SK-N-SH (cell line): ENCODE results near the gene SGSM2. TPM values are rescaled to one million over a fixed set of nuclear protein-coding genes. Genes with fewer than 3 reads are reported as not detected.
A peak's percentile ranks its signal among the peaks of the same experiment; 100 is the strongest.

Source experiments
- CTCF ChIA-PET: fragments of 300-600, 350-600 bp; formaldehyde crosslinking; extraction: SDS; loops from one replicate; lab custom pipeline; 2021; lab: Yijun Ruan, JAX
- POLR2A ChIA-PET: fragments of 350-600 bp; sonication (Branson Sonifier 250); formaldehyde crosslinking; extraction: SDS; loops from one replicate; lab custom pipeline; 2020; ENCODE audit warnings: antibody characterized with exemption, inconsistent platforms; lab: Yijun Ruan, JAX
- DNase-seq: peaks from one replicate; pipeline ENCODE4 v3.0.0; 2012
- H2AFZ ChIP-seq: fragments of 200-600 bp; sonication (generic); 2 replicates; pipeline ENCODE4 v1.8.1; 2016; ENCODE audit warnings: antibody characterized with exemption, mild to moderate bottlenecking, low read depth
- H3F3A ChIP-seq: fragments of 200-600 bp; sonication (generic); replicated peaks from 2 replicates; pipeline ENCODE3; 2016; ENCODE audit warnings: antibody characterized with exemption, mild to moderate bottlenecking; ENCODE audit not compliant: insufficient read depth
- H3K27ac ChIP-seq, 2 experiments: fragments of 200-500 bp in 1 of 2; fragments of 200-600 bp in 1 of 2; sonication (Bioruptor generic) in 1 of 2; sonication (generic), shearing (Covaris generic) in 1 of 2; 2 replicates each; pipeline versions ENCODE4 v1.5.1 to v1.6.1; 2014 to 2016; ENCODE audit warnings: low read depth in 2 of 2, inconsistent platforms in 1 of 2, low read length in 1 of 2, mild to moderate bottlenecking in 1 of 2, mixed read lengths in 1 of 2
- H3K27me3 ChIP-seq: fragments of 200-600 bp; sonication (generic), shearing (Covaris generic); 2 replicates; pipeline ENCODE4 v1.6.1; 2016; ENCODE audit warnings: mixed run types; ENCODE audit not compliant: insufficient read depth
- H3K36me3 ChIP-seq, 2 experiments: fragments of 200-500 bp in 1 of 2; fragments of 200-600 bp in 1 of 2; sonication (Bioruptor generic) in 1 of 2; sonication (generic) in 1 of 2; replicated peaks in 1 of 2; 2 replicates each; pipeline versions ENCODE3 to v1.5.1; 2014 to 2016; ENCODE audit warnings: low read length in 1 of 2, mild to moderate bottlenecking in 1 of 2; ENCODE audit not compliant: insufficient read depth in 2 of 2, control insufficient read depth in 1 of 2
- H3K4me1 ChIP-seq, 2 experiments: fragments of 200-500 bp in 1 of 2; fragments of 200-600 bp in 1 of 2; sonication (Bioruptor generic) in 1 of 2; sonication (generic), shearing (Covaris generic) in 1 of 2; 2 replicates each; pipeline versions ENCODE4 v1.5.1 to v1.6.1; 2014 to 2016; ENCODE audit warnings: low read depth in 1 of 2, low read length in 1 of 2, mixed run types in 1 of 2; ENCODE audit not compliant: insufficient read depth in 2 of 2, control insufficient read depth in 1 of 2
- H3K4me2 ChIP-seq: fragments of 200-600 bp; sonication (generic), shearing (Covaris generic); 2 replicates; pipeline ENCODE4 v1.6.1; 2017; ENCODE audit warnings: mixed run types
- H3K4me3 ChIP-seq, 2 experiments: fragments of 200-500 bp in 1 of 2; fragments of 200-600 bp in 1 of 2; sonication (Bioruptor generic) in 1 of 2; sonication (generic), shearing (Covaris generic) in 1 of 2; 2 replicates each; pipeline versions ENCODE4 v1.5.1 to v1.8.1; 2014 to 2016; ENCODE audit warnings: low read depth in 2 of 2, inconsistent platforms in 1 of 2, low read length in 1 of 2, mild to moderate bottlenecking in 1 of 2, mixed read lengths in 1 of 2, moderate library complexity in 1 of 2
- H3K79me2 ChIP-seq: fragments of 200-600 bp; sonication (generic); 2 replicates; pipeline ENCODE4 v1.8.1; 2017; ENCODE audit warnings: mild to moderate bottlenecking; ENCODE audit not compliant: insufficient read depth
- H3K9ac ChIP-seq: fragments of 200-600 bp; sonication (generic); 2 replicates; pipeline ENCODE4 v1.6.1; 2017; ENCODE audit warnings: mixed run types
- H3K9me2 ChIP-seq: fragments of 200-600 bp; sonication (generic); 2 replicates; pipeline ENCODE4 v1.6.1; 2017; ENCODE audit warnings: mixed run types
- H3K9me3 ChIP-seq: fragments of 200-600 bp; sonication (generic); 2 replicates; pipeline ENCODE4 v1.6.1; 2017; ENCODE audit warnings: mixed run types, mild to moderate bottlenecking, moderate library complexity
- H4K20me1 ChIP-seq: fragments of 200-600 bp; sonication (generic); 2 replicates; pipeline ENCODE4 v1.6.1; 2017; ENCODE audit warnings: mild to moderate bottlenecking, mixed run types; ENCODE audit not compliant: insufficient read depth
- EP300 ChIP-seq, 2 experiments: IDR thresholded peaks; 2 replicates each; pipeline versions ENCODE4 v1.4.0 to v1.6.1; 2012; ENCODE audit warnings: borderline replicate concordance in 1 of 2, low read depth in 1 of 2, low read length in 1 of 2
- FOXM1 ChIP-seq: IDR thresholded peaks from 2 replicates; pipeline ENCODE4 v1.4.0; 2012; ENCODE audit warnings: low read depth, mild to moderate bottlenecking
- JUND ChIP-seq: IDR thresholded peaks from 2 replicates; pipeline ENCODE4 v1.4.0; 2012
- SMC3 ChIP-seq: IDR thresholded peaks from 2 replicates; pipeline ENCODE4 v1.6.1; 2012; ENCODE audit warnings: low read depth, low read length, improper control_type of control experiment
- YY1 ChIP-seq: IDR thresholded peaks from 2 replicates; pipeline ENCODE4 v1.4.0; 2012; ENCODE audit warnings: low read depth, mild to moderate bottlenecking
- WGBS: methylation state at CpG from one replicate; pipeline ENCODE4 v1.1.6; 2017; ENCODE audit warnings: low lambda C conversion rate; 5-methylcytosine and 5-hydroxymethylcytosine counted together
- polyA plus RNA-seq, 3 experiments: library from polyadenylated mRNA; depleted of rRNA; stranded (reverse); fragments of >200 nt; gene quantifications; 2 replicates each; pipeline ENCODE4 v1.2.3, GENCODE V29; 2012
- TF ChIP-seq, protein P1 (sequence below): IDR thresholded peaks from 2 replicates; pipeline ENCODE4 v1.4.0; 2012; ENCODE audit warnings: low read depth, borderline replicate concordance
- TF ChIP-seq, protein P2 (sequence below): IDR thresholded peaks from 2 replicates; pipeline ENCODE4 v1.4.0; 2012; ENCODE audit warnings: low read depth, borderline replicate concordance
- TF ChIP-seq, protein P3 (sequence below): fragments of 150-350 bp; IDR thresholded peaks from 2 replicates; pipeline ENCODE4 v1.6.1; 2016; ENCODE audit warnings: mild to moderate bottlenecking, low read depth, low read length
- TF ChIP-seq, protein P4 (sequence below): IDR thresholded peaks from 2 replicates; pipeline ENCODE4 v1.6.1; 2012; ENCODE audit warnings: mild to moderate bottlenecking, low read depth, low read length, moderate library complexity

Gene SGSM2
- polyA plus RNA-seq, 1 of the 3 experiments (the other 2 are of a cell fraction), result 85.9 TPM

DNA sequence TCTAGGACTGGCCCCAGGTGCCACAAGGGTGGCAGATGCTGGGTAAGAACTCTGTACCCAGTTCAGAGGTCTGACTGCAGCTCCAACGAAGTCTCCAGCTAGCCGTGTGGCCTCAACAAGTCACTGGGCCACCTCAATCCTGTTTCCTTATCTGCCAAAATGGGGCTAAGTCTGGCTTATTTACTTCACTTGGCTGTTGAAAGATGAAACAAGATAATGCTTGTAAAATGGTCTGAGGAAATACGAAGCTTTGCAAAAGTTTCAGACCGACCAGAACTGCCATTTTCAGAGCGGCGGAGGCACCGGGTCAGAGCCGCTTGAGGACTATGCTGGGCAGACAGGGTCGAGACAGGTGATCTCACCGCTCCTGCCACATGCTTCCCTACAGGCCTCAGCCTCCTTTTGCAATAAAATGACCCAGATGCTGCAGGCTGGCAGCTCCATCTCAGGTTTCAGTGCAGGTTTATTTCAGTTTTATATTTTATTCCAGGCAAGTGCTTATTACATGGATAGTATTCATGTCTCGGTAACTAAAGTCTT, 46.4 kb downstream of the SGSM2 start:
- no peak overlapping the region for H2AFZ ChIP-seq
- no peak overlapping the region for H3K4me3 ChIP-seq
- ChIA-PET CTCF (interaction anchor here (1.2 to 26.4 kb wide), 9 partner anchors 8 to 55 kb away, joined by 3 to 654 read pairs (median 9); partner anchors contain the start of genes MNT and TSR1), POLR2A (interaction anchor here (2.7 to 3.5 kb wide), 2 partner anchors 9 to 33 kb away, joined by 26 to 27 read pairs; no protein-coding TSS in a partner anchor)
- H3K9me2 ChIP-seq, result no peaks in the 10 kb centered on the region
- DNase-seq, result peak; percentile 12
- no peaks in the 10 kb centered on the region for H3K27me3 ChIP-seq
- no peak overlapping the region for H3K9ac ChIP-seq
- peaks cover 10% of the 10 kb centered on the region for H3F3A ChIP-seq
- H3K36me3 ChIP-seq, result peaks cover 3 to 39% of the 10 kb centered on the region in 2 experiments
- peaks cover 3% of the 10 kb centered on the region; the same call in 1 of the 2 replicates for H4K20me1 ChIP-seq
- H3K9me3 ChIP-seq, result no peaks in the 10 kb centered on the region
- H3K79me2 ChIP-seq, result no peaks in the 10 kb centered on the region
- H3K4me1 ChIP-seq, result peaks cover 0 to 68% of the 10 kb centered on the region in 2 experiments; a peak in 1 of 4 replicates
- WGBS, result 85% methylated on average over 11 of the region's 11 CpGs
- peak overlapping the region; percentile 36 to 47; a peak in 3 of 4 replicates for H3K27ac ChIP-seq
- no peak for TF ChIP-seq FOXM1
- TF ChIP-seq SMC3, result no peak
- TF ChIP-seq, protein P1, sequence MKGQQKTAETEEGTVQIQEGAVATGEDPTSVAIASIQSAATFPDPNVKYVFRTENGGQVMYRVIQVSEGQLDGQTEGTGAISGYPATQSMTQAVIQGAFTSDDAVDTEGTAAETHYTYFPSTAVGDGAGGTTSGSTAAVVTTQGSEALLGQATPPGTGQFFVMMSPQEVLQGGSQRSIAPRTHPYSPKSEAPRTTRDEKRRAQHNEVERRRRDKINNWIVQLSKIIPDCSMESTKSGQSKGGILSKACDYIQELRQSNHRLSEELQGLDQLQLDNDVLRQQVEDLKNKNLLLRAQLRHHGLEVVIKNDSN, result no peak
- TF ChIP-seq, protein P2, sequence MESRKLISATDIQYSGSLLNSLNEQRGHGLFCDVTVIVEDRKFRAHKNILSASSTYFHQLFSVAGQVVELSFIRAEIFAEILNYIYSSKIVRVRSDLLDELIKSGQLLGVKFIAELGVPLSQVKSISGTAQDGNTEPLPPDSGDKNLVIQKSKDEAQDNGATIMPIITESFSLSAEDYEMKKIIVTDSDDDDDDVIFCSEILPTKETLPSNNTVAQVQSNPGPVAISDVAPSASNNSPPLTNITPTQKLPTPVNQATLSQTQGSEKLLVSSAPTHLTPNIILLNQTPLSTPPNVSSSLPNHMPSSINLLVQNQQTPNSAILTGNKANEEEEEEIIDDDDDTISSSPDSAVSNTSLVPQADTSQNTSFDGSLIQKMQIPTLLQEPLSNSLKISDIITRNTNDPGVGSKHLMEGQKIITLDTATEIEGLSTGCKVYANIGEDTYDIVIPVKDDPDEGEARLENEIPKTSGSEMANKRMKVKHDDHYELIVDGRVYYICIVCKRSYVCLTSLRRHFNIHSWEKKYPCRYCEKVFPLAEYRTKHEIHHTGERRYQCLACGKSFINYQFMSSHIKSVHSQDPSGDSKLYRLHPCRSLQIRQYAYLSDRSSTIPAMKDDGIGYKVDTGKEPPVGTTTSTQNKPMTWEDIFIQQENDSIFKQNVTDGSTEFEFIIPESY, result no peak
- TF ChIP-seq, protein P3, sequence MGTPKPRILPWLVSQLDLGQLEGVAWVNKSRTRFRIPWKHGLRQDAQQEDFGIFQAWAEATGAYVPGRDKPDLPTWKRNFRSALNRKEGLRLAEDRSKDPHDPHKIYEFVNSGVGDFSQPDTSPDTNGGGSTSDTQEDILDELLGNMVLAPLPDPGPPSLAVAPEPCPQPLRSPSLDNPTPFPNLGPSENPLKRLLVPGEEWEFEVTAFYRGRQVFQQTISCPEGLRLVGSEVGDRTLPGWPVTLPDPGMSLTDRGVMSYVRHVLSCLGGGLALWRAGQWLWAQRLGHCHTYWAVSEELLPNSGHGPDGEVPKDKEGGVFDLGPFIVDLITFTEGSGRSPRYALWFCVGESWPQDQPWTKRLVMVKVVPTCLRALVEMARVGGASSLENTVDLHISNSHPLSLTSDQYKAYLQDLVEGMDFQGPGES, result no peak
- TF ChIP-seq YY1, result no peak
- TF ChIP-seq EP300 (IDR thresholded peaks at IDR 0.05; ENCODE audit: borderline replicate concordance in 1 of 2, low read depth in 1 of 2, low read length in 1 of 2), result no peak
- TF ChIP-seq JUND, result no peak
- TF ChIP-seq, protein P4, sequence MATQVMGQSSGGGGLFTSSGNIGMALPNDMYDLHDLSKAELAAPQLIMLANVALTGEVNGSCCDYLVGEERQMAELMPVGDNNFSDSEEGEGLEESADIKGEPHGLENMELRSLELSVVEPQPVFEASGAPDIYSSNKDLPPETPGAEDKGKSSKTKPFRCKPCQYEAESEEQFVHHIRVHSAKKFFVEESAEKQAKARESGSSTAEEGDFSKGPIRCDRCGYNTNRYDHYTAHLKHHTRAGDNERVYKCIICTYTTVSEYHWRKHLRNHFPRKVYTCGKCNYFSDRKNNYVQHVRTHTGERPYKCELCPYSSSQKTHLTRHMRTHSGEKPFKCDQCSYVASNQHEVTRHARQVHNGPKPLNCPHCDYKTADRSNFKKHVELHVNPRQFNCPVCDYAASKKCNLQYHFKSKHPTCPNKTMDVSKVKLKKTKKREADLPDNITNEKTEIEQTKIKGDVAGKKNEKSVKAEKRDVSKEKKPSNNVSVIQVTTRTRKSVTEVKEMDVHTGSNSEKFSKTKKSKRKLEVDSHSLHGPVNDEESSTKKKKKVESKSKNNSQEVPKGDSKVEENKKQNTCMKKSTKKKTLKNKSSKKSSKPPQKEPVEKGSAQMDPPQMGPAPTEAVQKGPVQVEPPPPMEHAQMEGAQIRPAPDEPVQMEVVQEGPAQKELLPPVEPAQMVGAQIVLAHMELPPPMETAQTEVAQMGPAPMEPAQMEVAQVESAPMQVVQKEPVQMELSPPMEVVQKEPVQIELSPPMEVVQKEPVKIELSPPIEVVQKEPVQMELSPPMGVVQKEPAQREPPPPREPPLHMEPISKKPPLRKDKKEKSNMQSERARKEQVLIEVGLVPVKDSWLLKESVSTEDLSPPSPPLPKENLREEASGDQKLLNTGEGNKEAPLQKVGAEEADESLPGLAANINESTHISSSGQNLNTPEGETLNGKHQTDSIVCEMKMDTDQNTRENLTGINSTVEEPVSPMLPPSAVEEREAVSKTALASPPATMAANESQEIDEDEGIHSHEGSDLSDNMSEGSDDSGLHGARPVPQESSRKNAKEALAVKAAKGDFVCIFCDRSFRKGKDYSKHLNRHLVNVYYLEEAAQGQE, result no peak
- TF ChIP-seq, all 33 proteins: peak for 0
- H3K4me2 ChIP-seq, result no peak overlapping the region
